Lower leg skin (tissue), 4 donors: Measurements from ENCODE around the gene RHOA. TPM values are rescaled to one million over a fixed set of nuclear protein-coding genes. Genes with fewer than 3 reads are reported as not detected.

ENCODE experiments used
- DNase-seq, 2 donors: peaks; one replicate each; pipeline ENCODE4 v3.0.0-alpha.2; 2019; ENCODE audit warnings: low spot score in 2 of 2
- H3K4me3 ChIP-seq: fragments of 200-600 bp; sonication (generic); 2 replicates; pipeline ENCODE4 v1.5.1; 2017; ENCODE audit warnings: mild to moderate bottlenecking, low read depth; ENCODE audit not compliant: poor library complexity, severe bottlenecking
- POLR2A ChIP-seq, 2 donors: fragments of 450-650 bp; IDR thresholded peaks; one replicate each; pipeline ENCODE4 v1.6.1; 2016 to 2017; ENCODE audit warnings: antibody characterized with exemption in 2 of 2, mild to moderate bottlenecking in 1 of 2, moderate library complexity in 1 of 2
- WGBS, 2 donors: methylation state at CpG; one replicate each; pipeline ENCODE4 v1.1.5; 2018; 5-methylcytosine and 5-hydroxymethylcytosine counted together
- intact Hi-C: fragments of 100-400 bp; cut with DNase I; formaldehyde crosslinking; loops from one replicate; pipeline ENCODE4 v1.15.0; 2023; ENCODE audit warnings: low total_unique reads
- total RNA-seq, 4 donors: library from RNA; depleted of rRNA; stranded (reverse); fragments of >200 nt; gene quantifications; one replicate each; pipeline ENCODE4 v1.1.0, GENCODE V29; 2016
- TF ChIP-seq, protein P1 (sequence below), 3 donors: fragments of 450-650 bp; IDR thresholded peaks; one replicate each; pipeline ENCODE4 v1.5.1; 2016; ENCODE audit warnings: antibody characterized with exemption in 3 of 3, mild to moderate bottlenecking in 3 of 3, moderate library complexity in 2 of 3

Gene RHOA
- total RNA-seq, 4 donors from 2014 or later: 266 to 511 (median 312) TPM

- TF ChIP-seq, protein P1, sequence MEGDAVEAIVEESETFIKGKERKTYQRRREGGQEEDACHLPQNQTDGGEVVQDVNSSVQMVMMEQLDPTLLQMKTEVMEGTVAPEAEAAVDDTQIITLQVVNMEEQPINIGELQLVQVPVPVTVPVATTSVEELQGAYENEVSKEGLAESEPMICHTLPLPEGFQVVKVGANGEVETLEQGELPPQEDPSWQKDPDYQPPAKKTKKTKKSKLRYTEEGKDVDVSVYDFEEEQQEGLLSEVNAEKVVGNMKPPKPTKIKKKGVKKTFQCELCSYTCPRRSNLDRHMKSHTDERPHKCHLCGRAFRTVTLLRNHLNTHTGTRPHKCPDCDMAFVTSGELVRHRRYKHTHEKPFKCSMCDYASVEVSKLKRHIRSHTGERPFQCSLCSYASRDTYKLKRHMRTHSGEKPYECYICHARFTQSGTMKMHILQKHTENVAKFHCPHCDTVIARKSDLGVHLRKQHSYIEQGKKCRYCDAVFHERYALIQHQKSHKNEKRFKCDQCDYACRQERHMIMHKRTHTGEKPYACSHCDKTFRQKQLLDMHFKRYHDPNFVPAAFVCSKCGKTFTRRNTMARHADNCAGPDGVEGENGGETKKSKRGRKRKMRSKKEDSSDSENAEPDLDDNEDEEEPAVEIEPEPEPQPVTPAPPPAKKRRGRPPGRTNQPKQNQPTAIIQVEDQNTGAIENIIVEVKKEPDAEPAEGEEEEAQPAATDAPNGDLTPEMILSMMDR (IDR thresholded peaks at IDR 0.05): no peak
- intact Hi-C loops: no loop called here
- WGBS, 2 donors: 71 to 88% methylated on average over 1 of the region's 1 CpG
- DNase-seq: no peak
- H3K4me3 ChIP-seq: no peak overlapping the region
Measured at GRCh38 chr3:49377483-49377882, 34.3 kb downstream of the RHOA start.

- H3K4me3 ChIP-seq: no peak overlapping the region
- DNase-seq: no peak
- intact Hi-C loops: no loop called here
- no peak for TF ChIP-seq POLR2A (IDR thresholded peaks at IDR 0.05)
- TF ChIP-seq, protein P1 (IDR thresholded peaks at IDR 0.05): no peak
Measured at GRCh38 chr3:49371946-49372345, 39.8 kb downstream of the RHOA start.

DNA sequence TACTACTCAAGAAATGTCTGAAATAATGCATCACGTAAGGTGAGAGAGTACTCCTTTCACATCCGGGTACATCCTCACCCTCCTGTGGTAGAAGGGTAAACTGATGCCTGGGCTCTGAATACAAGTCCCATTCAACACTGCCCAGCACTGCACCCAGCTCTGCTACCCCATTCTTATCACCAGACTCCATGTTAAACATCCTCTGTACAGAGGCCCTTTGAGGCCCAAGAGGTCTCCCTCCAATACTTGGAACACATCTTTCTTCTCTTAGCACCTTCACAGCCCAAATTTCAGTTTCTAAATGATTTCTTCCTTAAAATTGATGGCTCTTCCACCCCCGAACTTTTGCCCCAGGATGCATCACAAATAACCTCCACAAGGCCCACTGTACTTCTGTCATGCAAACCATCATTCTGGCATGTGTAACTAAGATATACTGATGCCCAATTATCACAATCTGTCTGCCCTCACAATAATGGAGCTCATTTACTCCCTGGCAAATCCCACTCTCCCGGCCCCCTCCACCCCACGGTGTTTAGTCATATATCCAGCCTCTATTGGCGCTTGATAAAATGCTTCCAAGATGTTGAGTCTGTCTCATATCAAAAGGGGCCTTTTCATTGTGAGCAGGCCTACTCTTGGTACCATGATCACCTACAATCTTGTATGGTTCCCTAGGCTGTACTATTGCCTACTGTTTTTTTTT lies 41.0 kb downstream of the RHOA start:
- DNase-seq: no peak
- 89 to 91% methylated on average over 6 of the region's 6 CpGs for WGBS, 2 donors
- intact Hi-C loops: no loop called here
- TF ChIP-seq, protein P1 (IDR thresholded peaks at IDR 0.05): no peak
- TF ChIP-seq POLR2A (IDR thresholded peaks at IDR 0.05): no peak
- H3K4me3 ChIP-seq: no peak overlapping the region

GRCh38 chr3:49362561-49362960 lies 49.2 kb downstream of the RHOA start:
- no peak for TF ChIP-seq POLR2A (IDR thresholded peaks at IDR 0.05)
- TF ChIP-seq, protein P1 (IDR thresholded peaks at IDR 0.05): no peak
- no peak for DNase-seq
- intact Hi-C loops: no loop called here
- WGBS, 2 donors: 78 to 84% methylated on average over 3 of the region's 3 CpGs
- no peak overlapping the region for H3K4me3 ChIP-seq

DNA sequence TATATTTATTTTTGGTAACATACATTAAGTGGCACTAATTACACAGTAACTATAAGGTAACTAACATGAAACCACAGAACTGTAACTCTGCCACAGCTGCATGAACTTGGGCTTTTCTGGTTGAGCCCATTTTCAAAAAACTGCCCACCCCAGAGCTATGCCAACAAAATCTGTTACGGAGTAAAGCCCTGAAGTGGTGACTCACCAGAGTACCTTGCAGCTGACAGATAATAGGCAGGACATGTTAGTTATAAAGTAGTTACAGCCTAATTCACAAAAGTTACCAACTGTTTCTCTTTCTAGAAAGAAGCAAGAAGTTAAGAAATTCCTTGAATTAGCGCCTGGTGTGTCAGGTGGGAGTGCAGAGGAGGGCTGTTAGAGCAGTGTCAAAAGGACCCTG lies 52.2 kb downstream of the RHOA start:
- intact Hi-C loops: no loop called here
- 65 to 74% methylated on average over 2 of the region's 2 CpGs for WGBS, 2 donors
- DNase-seq: no peak
- no peak for TF ChIP-seq POLR2A (IDR thresholded peaks at IDR 0.05)
- TF ChIP-seq, protein P1 (IDR thresholded peaks at IDR 0.05): no peak
- H3K4me3 ChIP-seq: no peak overlapping the region

GRCh38 chr3:49358884-49359225 lies 52.9 kb downstream of the RHOA start:
- no peak overlapping the region for H3K4me3 ChIP-seq
- no peak for TF ChIP-seq POLR2A (IDR thresholded peaks at IDR 0.05)
- TF ChIP-seq, protein P1 (IDR thresholded peaks at IDR 0.05): no peak
- WGBS, 2 donors: 0 to 21% methylated on average over 2 to 3 of the region's 3 CpGs
- intact Hi-C loops: no loop called here
- DNase-seq: no peak
